ENCODE data around the gene COIL. TPM values are rescaled to one million over a fixed set of nuclear protein-coding genes. Genes with fewer than 3 reads are reported as not detected.

The COIL gene
- total and polyA plus RNA-seq, 9 of the 15 experiments (the other 6 are each of a cell fraction or from before 2014, with no cell fraction given), result 23.9 to 41.3 (median 28.7) TPM

DNA sequence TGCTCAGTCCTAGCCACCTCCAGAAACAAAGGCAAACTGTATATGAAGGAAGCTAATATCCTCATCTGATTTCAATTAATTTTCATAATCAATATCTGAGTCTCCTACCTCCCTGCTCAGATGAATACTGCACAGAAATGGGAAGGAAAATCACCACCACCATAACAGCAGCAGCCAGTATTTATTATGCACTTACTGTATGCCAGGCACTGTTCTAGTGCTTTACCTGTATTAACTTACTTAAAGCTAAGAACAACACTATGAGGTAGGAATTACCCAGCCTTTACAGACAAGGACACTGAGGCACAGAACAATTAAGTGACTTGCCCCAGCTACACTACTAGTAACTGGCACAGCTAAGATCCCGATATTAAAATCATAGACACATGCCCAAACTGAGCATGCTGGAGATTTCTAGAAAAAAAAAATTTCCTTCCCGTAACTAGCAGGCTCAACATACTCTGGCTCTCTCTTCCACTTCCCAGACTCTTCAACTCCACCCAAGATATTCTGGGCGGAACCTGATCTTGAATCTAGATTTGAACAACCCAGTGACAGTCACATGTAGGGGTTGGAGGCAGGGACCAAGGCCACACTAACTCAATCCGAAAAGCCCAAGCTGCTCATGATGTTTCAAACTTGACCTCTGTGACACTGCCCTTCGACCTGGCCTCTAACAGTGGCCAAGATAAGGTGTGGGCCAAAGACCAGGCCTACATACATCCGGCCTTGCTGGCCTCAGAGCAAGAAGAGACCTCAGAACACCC is 50.9 kb downstream of the COIL start (continued):
- TF ChIP-seq E2F5 (CRISPR knock-in tag; IDR thresholded peaks at IDR 0.05) (no peak), CHD1 (IDR thresholded peaks at IDR 0.05; ENCODE audit: low read length) (no peak), HDAC2 (IDR thresholded peaks at IDR 0.05) (peak; percentile 84), ZKSCAN1 (IDR thresholded peaks at IDR 0.05; ENCODE audit: low read depth, low read length) (no peak), ARID3A (IDR thresholded peaks at IDR 0.05; ENCODE audit: borderline replicate concordance, low read depth, low read length) (no peak), BHLHE40 (IDR thresholded peaks at IDR 0.05; ENCODE audit: low read length) (peak; percentile 66), THAP12 (CRISPR knock-in tag; IDR thresholded peaks at IDR 0.05) (no peak), ZBTB17 (CRISPR knock-in tag; IDR thresholded peaks at IDR 0.05) (0 out of 2 replicates have a peak, but pooled peaks have one; percentile 37), ZC3H8 (IDR thresholded peaks at IDR 0.05) (no peak), TAL1 (IDR thresholded peaks at IDR 0.05) (peak; percentile 40; the same call in 1 of the 2 replicates), CHCHD3 (CRISPR knock-in tag; IDR thresholded peaks at IDR 0.05) (no peak), ZBTB9 (CRISPR knock-in tag; IDR thresholded peaks at IDR 0.05) (peak; percentile 89), CLOCK (CRISPR knock-in tag; IDR thresholded peaks at IDR 0.05; ENCODE audit: borderline replicate concordance) (0 out of 2 replicates have a peak, but pooled peaks have one; percentile 47)
- TF ChIP-seq, protein P1, sequence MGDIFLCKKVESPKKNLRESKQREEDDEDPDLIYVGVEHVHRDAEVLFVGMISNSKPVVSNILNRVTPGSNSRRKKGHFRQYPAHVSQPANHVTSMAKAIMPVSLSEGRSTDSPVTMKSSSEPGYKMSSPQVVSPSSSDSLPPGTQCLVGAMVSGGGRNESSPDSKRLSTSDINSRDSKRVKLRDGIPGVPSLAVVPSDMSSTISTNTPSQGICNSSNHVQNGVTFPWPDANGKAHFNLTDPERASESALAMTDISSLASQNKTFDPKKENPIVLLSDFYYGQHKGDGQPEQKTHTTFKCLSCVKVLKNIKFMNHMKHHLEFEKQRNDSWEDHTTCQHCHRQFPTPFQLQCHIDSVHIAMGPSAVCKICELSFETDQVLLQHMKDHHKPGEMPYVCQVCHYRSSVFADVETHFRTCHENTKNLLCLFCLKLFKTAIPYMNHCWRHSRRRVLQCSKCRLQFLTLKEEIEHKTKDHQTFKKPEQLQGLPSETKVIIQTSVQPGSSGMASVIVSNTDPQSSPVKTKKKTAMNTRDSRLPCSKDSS (IDR thresholded peaks at IDR 0.05; ENCODE audit: low read depth, partially characterized antibody), result no peak
- TF ChIP-seq, protein P2, sequence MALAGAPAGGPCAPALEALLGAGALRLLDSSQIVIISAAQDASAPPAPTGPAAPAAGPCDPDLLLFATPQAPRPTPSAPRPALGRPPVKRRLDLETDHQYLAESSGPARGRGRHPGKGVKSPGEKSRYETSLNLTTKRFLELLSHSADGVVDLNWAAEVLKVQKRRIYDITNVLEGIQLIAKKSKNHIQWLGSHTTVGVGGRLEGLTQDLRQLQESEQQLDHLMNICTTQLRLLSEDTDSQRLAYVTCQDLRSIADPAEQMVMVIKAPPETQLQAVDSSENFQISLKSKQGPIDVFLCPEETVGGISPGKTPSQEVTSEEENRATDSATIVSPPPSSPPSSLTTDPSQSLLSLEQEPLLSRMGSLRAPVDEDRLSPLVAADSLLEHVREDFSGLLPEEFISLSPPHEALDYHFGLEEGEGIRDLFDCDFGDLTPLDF (CRISPR knock-in tag; IDR thresholded peaks at IDR 0.05), result no peak
